ENCODE data around the gene C2CD2. TPM values are rescaled to one million over a fixed set of nuclear protein-coding genes. Genes with fewer than 3 reads are reported as not detected.

The C2CD2 gene
- total and polyA plus RNA-seq, 2 donors (not counting 1 experiment from before 2014, with no cell fraction given) = 6.8 to 11.9 TPM

- Histone ChIP-seq H3K27ac (ENCODE audit: low read length in 2 of 2) (no peak overlapping the region), H3K36me3 (replicated peaks in 1 of 2; ENCODE audit: control extremely low read depth in 1 of 2, control insufficient read depth in 1 of 2, extremely low read depth in 1 of 2, insufficient read depth in 2 of 2, low read length in 1 of 2) (peaks cover 0 to 15% of the 10 kb centered on the region in 2 experiments), H3K9ac (ENCODE audit: low read length) (no peak overlapping the region), H3K4me3 (ENCODE audit: control extremely low read depth in 1 of 5, extremely low read depth in 1 of 5, insufficient read depth in 1 of 5, low read depth in 2 of 5, low read length in 4 of 5) (no peak overlapping the region), H3K4me2 (replicated peaks; ENCODE audit: low read depth, low read length, poor library complexity, severe bottlenecking) (no peak overlapping the region), H2AFZ (ENCODE audit: insufficient read depth, low read depth, low read length, poor library complexity, severe bottlenecking) (no peak overlapping the region), H4K20me1 (ENCODE audit: control insufficient read depth, insufficient read depth, low read length, poor library complexity, severe bottlenecking) (no peaks in the 10 kb centered on the region), H3K4me1 (ENCODE audit: control insufficient read depth in 2 of 2, insufficient read depth in 2 of 2, low read length in 2 of 2) (peaks cover 34 to 36% of the 10 kb centered on the region in 2 donors), H3K79me2 (ENCODE audit: control insufficient read depth, insufficient read depth, low read length) (peaks cover 16% of the 10 kb centered on the region), H3K9me3 (ENCODE audit: control extremely low read depth in 1 of 3, control insufficient read depth in 2 of 3, insufficient read depth in 1 of 3, low read length in 2 of 3) (no peaks in the 10 kb centered on the region), H3K27me3 (replicated peaks in 1 of 4; ENCODE audit: control extremely low read depth in 1 of 4, control insufficient read depth in 3 of 4, insufficient read depth in 4 of 4, low read length in 3 of 4) (no peaks in the 10 kb centered on the region)
- Mint-ChIP-seq H3K4me1 (peaks cover 34% of the 10 kb centered on the region), H3K27me3 (no peaks in the 10 kb centered on the region), H3K9me3 (ENCODE audit: insufficient read depth) (no peaks in the 10 kb centered on the region), H3K27ac (no peak overlapping the region), H3K4me3 (no peak overlapping the region)
- ChIA-PET POLR2A (no interaction called here), CTCF (interaction anchor here (1.5 to 2.5 kb wide), 4 partner anchors 10 to 197 kb away, joined by 3 to 10 read pairs (median 6); no protein-coding TSS in a partner anchor)
- no peak for DNase-seq
- TF ChIP-seq CTCF (IDR thresholded peaks at IDR 0.05) = no peak
- no peak for TF ChIP-seq EZH2 (IDR thresholded peaks at IDR 0.05; ENCODE audit: borderline replicate concordance, insufficient read depth, low read depth, low read length, poor library complexity, severe bottlenecking)
- ATAC-seq (ENCODE audit: low read depth) = no peak
- intact Hi-C loops (cut with micrococcal nuclease) = loop anchor here (10.0 kb wide), 1 partner anchor 615 kb away; no protein-coding TSS in a partner anchor
- WGBS (ENCODE audit: insufficient coverage) = 96% methylated on average over 15 of the region's 15 CpGs
Measured at GRCh38 chr21:41919666-41920398, 34.0 kb downstream of the C2CD2 start.
